Choroid plexus epithelial cell (primary cell): ENCODE measurements around the gene TBC1D22A.

Source experiments
- DNase-seq: peaks from one replicate; pipeline ENCODE4 v3.0.0-alpha.2; 2010; ENCODE audit warnings: low read depth
- H3K4me3 ChIP-seq: 2 replicates; pipeline ENCODE4 v1.5.1; 2011; ENCODE audit warnings: low read depth, mild to moderate bottlenecking, control low read depth, low read length, moderate library complexity
- TF ChIP-seq, protein P1 (sequence below): conservative IDR thresholded peaks from 2 replicates; pipeline ENCODE4 v1.5.1; 2011; ENCODE audit warnings: low read depth, mild to moderate bottlenecking, control low read depth, inconsistent platforms, low read length, moderate library complexity

TBC1D22A gene

GRCh38 chr22:46795845-46796565 is 33.6 kb downstream of the TBC1D22A start:
- TF ChIP-seq, protein P1, sequence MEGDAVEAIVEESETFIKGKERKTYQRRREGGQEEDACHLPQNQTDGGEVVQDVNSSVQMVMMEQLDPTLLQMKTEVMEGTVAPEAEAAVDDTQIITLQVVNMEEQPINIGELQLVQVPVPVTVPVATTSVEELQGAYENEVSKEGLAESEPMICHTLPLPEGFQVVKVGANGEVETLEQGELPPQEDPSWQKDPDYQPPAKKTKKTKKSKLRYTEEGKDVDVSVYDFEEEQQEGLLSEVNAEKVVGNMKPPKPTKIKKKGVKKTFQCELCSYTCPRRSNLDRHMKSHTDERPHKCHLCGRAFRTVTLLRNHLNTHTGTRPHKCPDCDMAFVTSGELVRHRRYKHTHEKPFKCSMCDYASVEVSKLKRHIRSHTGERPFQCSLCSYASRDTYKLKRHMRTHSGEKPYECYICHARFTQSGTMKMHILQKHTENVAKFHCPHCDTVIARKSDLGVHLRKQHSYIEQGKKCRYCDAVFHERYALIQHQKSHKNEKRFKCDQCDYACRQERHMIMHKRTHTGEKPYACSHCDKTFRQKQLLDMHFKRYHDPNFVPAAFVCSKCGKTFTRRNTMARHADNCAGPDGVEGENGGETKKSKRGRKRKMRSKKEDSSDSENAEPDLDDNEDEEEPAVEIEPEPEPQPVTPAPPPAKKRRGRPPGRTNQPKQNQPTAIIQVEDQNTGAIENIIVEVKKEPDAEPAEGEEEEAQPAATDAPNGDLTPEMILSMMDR: no peak
- DNase-seq: no peak
- no peak overlapping the region for H3K4me3 ChIP-seq

DNA sequence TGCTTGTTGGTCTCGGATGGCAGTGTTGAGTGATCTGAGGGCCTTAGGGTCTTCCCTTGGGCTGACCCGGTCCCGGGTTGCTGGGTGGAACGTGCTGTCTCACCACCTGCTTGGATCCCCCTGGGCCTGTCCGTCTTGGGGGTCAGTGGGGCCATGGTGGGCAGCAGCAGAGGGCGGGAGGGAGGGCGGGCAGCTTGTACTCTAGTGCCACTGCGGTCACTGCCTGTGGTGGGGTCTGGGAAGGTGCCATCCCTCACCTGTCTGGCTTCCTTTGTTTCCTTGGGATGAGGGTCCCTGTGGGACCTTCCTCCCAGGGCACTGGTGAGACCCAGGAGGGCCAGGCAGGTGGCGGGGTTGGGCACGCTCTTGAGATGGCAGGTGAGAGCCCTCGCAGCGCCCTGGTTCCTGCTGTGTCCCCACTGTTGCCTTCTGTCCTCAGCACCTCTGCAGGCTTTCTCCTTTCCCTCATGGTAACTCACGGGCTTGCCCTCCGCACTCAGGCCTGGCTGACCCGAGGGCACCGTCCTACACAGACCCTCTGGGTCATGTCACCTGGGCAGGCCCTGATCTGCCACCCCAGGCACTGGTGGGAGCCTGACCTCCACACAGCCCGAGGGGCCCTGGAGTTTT is 34.2 kb downstream of the TBC1D22A start:
- H3K4me3 ChIP-seq: no peak overlapping the region
- TF ChIP-seq, protein P1: no peak
- DNase-seq: no peak

DNA sequence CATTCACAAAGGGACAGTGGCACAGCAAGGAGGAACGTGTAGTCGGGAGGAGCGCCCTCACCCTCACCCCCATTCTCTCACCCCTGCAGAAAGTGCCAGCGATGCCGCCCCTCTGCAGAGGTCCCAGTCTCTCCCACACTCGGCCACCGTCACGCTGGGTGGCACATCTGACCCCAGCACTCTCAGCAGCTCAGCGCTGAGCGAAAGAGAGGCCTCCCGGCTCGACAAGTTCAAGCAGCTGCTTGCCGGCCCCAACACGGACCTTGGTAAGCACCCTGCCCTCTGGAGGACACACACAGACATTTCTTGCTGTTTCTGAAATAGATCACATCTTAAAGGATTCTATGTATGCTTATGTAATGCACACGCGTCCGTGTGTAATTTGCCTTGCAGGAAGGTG is 34.9 kb downstream of the TBC1D22A start:
- no peak overlapping the region for H3K4me3 ChIP-seq
- peak; percentile 86 for DNase-seq
- TF ChIP-seq, protein P1: peak; percentile 71

DNA sequence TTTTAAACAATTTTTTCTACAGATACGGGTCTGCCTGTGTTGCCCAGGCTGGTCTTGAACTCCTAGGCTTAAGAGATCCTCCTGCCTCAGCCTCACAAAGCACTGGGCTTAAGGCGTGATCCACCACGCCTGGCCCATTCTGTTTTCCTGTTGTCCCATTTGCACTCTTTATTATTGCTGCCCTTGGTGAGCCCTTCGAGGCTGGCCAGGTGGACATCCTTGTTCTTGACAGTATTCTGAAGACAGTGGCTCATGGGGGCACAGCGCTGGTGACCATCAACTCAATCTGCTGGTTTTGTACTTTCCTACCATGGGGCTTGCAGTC is 35.6 kb downstream of the TBC1D22A start:
- no peak for DNase-seq
- TF ChIP-seq, protein P1: no peak
- no peak overlapping the region for H3K4me3 ChIP-seq

DNA sequence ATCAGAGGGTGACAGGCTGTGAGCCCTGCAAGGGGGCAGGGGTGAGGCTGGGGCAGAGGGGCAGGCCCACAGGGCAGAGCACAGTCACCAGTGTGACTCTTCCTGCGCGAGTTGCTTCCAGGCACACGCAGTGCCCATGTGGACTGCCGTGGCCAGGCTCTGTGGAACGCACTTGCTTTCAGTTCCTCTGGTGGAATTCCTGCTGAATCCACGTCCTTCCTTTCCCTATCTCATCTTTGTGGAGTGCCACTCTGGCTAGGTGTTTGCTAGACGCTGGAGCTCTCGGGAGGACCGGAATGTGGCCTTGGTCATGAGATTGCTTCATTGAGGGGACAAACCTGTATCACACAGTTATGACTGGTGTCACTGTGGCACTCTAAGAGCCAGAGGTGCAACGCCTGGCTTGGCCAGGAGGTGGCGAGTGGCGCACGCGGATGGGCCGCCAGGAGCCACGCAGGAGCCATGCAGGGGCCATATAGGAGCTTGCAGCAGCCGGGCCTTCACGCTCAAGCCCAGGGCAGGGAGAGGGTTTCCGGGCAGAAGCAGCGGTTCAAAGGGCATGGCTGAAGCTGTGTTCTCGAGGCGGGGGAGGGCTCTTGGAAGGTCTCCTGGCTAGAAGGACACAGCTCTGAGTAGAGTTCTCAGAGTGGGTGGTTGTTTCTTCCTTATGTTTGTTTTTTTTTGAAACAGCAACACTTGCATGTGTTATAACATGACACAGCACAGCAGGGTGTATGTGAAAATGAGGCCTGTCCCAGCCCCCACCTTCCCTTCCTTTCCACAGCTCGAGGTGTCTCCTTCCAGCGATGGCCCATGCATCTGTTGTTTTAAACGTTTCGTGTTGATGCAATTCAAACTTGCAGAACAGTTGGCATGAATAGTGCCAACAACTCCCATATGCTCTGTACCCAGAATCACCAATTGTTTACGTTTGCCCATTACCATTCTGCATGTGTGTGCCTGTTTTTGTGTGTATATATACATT is 36.2 kb downstream of the TBC1D22A start:
- TF ChIP-seq, protein P1: peak; percentile 97
- peak; percentile 91 for DNase-seq
- H3K4me3 ChIP-seq: no peak overlapping the region

GRCh38 chr22:46799626-46800025 is 37.2 kb downstream of the TBC1D22A start:
- no peak for DNase-seq
- TF ChIP-seq, protein P1: no peak
- H3K4me3 ChIP-seq: no peak overlapping the region
